Activated CD8-positive, alpha-beta memory T cell treated with anti-CD3 and anti-CD28 coated beads for 36 hours (primary cell): Measurements from ENCODE around the gene VAV1. TPM values are rescaled to one million over a fixed set of nuclear protein-coding genes. Genes with fewer than 3 reads are reported as not detected.
"Not testable (repeated sequence)": the region's sequence is repeated elsewhere in the genome, so short reads cannot be mapped to it uniquely, and the experiment has no call there.

Experiments used
- CTCF ChIA-PET: fragments of 350-600 bp; sonication (Branson Sonifier 250); formaldehyde crosslinking; loops from one replicate; lab custom pipeline; 2021; ENCODE audit warnings: antibody characterized with exemption; lab: Charles Lee
- POLR2A ChIA-PET: fragments of 350-600 bp; sonication (Branson Sonifier 250); formaldehyde crosslinking; loops from one replicate; lab custom pipeline; 2021; ENCODE audit warnings: antibody characterized with exemption; lab: Charles Lee
- total RNA-seq, 2 experiments: library from RNA; stranded (reverse); gene quantifications; one replicate each; pipeline ENCODE4 v1.2.3, GENCODE V29; 2021

Gene VAV1
- total RNA-seq, 2 experiments from 2014 or later, result 59.5 to 59.7 TPM

- CTCF ChIA-PET, result no interaction called here
- POLR2A ChIA-PET, result no interaction called here
Measured at GRCh38 chr19:6820237-6820636, 47.7 kb downstream of the VAV1 start.

- POLR2A ChIA-PET, result no interaction called here
Measured at GRCh38 chr19:6821639-6822310, 49.3 kb downstream of the VAV1 start.

GRCh38 chr19:6822311-6822670 lies 49.8 kb downstream of the VAV1 start:
- POLR2A ChIA-PET, result no interaction called here
- CTCF ChIA-PET, result no interaction called here

More at GRCh38 chr19:6821639-6822310, 49.3 kb downstream of the VAV1 start:
- CTCF ChIA-PET, result no interaction called here

- CTCF ChIA-PET, result no interaction called here
- POLR2A ChIA-PET, result no interaction called here
Measured at GRCh38 chr19:6825076-6825774, 52.7 kb downstream of the VAV1 start.

- ChIA-PET POLR2A (no interaction called here), CTCF (interaction anchor here (0.5 kb wide), 1 partner anchor 27 kb away, joined by 4 read pairs; no protein-coding TSS in a partner anchor)
Measured at GRCh38 chr19:6826281-6826920, 53.9 kb downstream of the VAV1 start.

- CTCF ChIA-PET, result no interaction called here
- POLR2A ChIA-PET, result interaction anchor here (0.7 kb wide), 1 partner anchor 222 kb away, joined by 3 read pairs; no protein-coding TSS in a partner anchor
Measured at GRCh38 chr19:6828306-6828697, 55.8 kb downstream of the VAV1 start.

GRCh38 chr19:6828698-6829633 lies 56.5 kb downstream of the VAV1 start:
- CTCF ChIA-PET, result interaction anchor here (0.6 kb wide), 1 partner anchor 21 kb away, joined by 4 read pairs; no protein-coding TSS in a partner anchor
- POLR2A ChIA-PET, result no interaction called here

GRCh38 chr19:6829829-6830228 lies 57.3 kb downstream of the VAV1 start:
- POLR2A ChIA-PET, result not testable (repeated sequence)
- CTCF ChIA-PET, result interaction anchor here (0.6 kb wide), 1 partner anchor 20 kb away, joined by 4 read pairs; no protein-coding TSS in a partner anchor

- POLR2A ChIA-PET, CTCF ChIA-PET: not testable (repeated sequence)
Measured at GRCh38 chr19:6831084-6831483, 58.6 kb downstream of the VAV1 start.

- POLR2A ChIA-PET, result no interaction called here
- CTCF ChIA-PET, result no interaction called here
Measured at GRCh38 chr19:6832412-6832811, 59.9 kb downstream of the VAV1 start.

GRCh38 chr19:6833166-6833790 lies 60.8 kb downstream of the VAV1 start:
- CTCF ChIA-PET, result no interaction called here
- POLR2A ChIA-PET, result no interaction called here

GRCh38 chr19:6834433-6834832 lies 61.9 kb downstream of the VAV1 start:
- ChIA-PET CTCF (no interaction called here), POLR2A (no interaction called here)

- POLR2A ChIA-PET, result interaction anchor here (1.1 kb wide), 1 partner anchor 19 kb away, joined by 3 read pairs; no protein-coding TSS in a partner anchor
- CTCF ChIA-PET, result interaction anchor here (1.0 kb wide), 1 partner anchor 28 kb away, joined by 3 read pairs; no protein-coding TSS in a partner anchor
Measured at GRCh38 chr19:6835501-6835900, 63.0 kb downstream of the VAV1 start.

- ChIA-PET POLR2A (interaction anchor here (0.5 kb wide), 1 partner anchor 103 kb away, joined by 3 read pairs; no protein-coding TSS in a partner anchor), CTCF (interaction anchor here (0.8 kb wide), 1 partner anchor 99 kb away, joined by 3 read pairs; no protein-coding TSS in a partner anchor)
Measured at GRCh38 chr19:6837525-6837924, 65.0 kb downstream of the VAV1 start.

GRCh38 chr19:6838062-6838655 lies 65.7 kb downstream of the VAV1 start:
- ChIA-PET POLR2A (interaction anchor here (0.5 kb wide), 1 partner anchor 103 kb away, joined by 3 read pairs; no protein-coding TSS in a partner anchor), CTCF (interaction anchor here (0.8 to 1.3 kb wide), 2 partner anchors 65 to 100 kb away, joined by 3 read pairs; partner anchors contain the start of gene VAV1)

- CTCF ChIA-PET, result interaction anchor here (0.6 to 1.1 kb wide), 2 partner anchors 75 to 307 kb away, joined by 3 read pairs; no protein-coding TSS in a partner anchor
- POLR2A ChIA-PET, result interaction anchor here (0.6 kb wide), 1 partner anchor 209 kb away, joined by 9 read pairs; no protein-coding TSS in a partner anchor
Measured at GRCh38 chr19:6842871-6843607, 70.5 kb downstream of the VAV1 start.

GRCh38 chr19:6847828-6848200 lies 75.3 kb downstream of the VAV1 start:
- POLR2A ChIA-PET, result no interaction called here
- CTCF ChIA-PET, result no interaction called here
